GM21619 (cell line): ENCODE measurements around the gene CRBN.
A peak's percentile ranks its signal among the peaks of the same experiment; 100 is the strongest.

ENCODE experiments used
- ATAC-seq: cut with Tn5 transposase; IDR thresholded peaks from one replicate; pipeline ENCODE4 v1.9.1; 2021; ENCODE audit not compliant: unreplicated experiment

The CRBN gene

GRCh38 chr3:3179407-3180094 is at the start of gene CRBN:
TSS of gene CRBN (minus strand) at chr3:3179691. CDS start at chr3:3179687, 4 bp downstream.
- ATAC-seq: peak; percentile 99

GRCh38 chr3:3227640-3228039 is 48.1 kb upstream of the CRBN start:
- ATAC-seq: no peak

GRCh38 chr3:3221528-3221927 is 42.0 kb upstream of the CRBN start:
- ATAC-seq: no peak

GRCh38 chr3:3216401-3216800 is 36.9 kb upstream of the CRBN start:
- ATAC-seq: no peak

GRCh38 chr3:3212781-3213440 is 33.4 kb upstream of the CRBN start:
- no peak for ATAC-seq

- ATAC-seq: no peak
These were observed 30.2 kb upstream of the CRBN start for GRCh38 chr3:3209714-3210113.

- ATAC-seq: no peak
These were observed 29.6 kb upstream of the CRBN start for GRCh38 chr3:3209057-3209456.

- peak; percentile 94 for ATAC-seq
These were observed 22.1 kb upstream of the CRBN start for GRCh38 chr3:3201611-3202010.

- ATAC-seq: peak; percentile 57
These were observed 21.2 kb upstream of the CRBN start for GRCh38 chr3:3200632-3201212.

- no peak for ATAC-seq
These were observed 19.8 kb upstream of the CRBN start for GRCh38 chr3:3199306-3199705.

GRCh38 chr3:3196148-3196861 is 16.8 kb upstream of the CRBN start:
- no peak for ATAC-seq

- no peak for ATAC-seq
These were observed 15.4 kb upstream of the CRBN start for GRCh38 chr3:3194861-3195260.

- ATAC-seq: no peak
These were observed 12.8 kb upstream of the CRBN start for GRCh38 chr3:3192286-3192675.

- ATAC-seq: no peak
These were observed 12.3 kb upstream of the CRBN start for GRCh38 chr3:3191675-3192285.

- ATAC-seq: no peak
These were observed 10.5 kb upstream of the CRBN start for GRCh38 chr3:3189961-3190360.

GRCh38 chr3:3189102-3189727 is 9.7 kb upstream of the CRBN start:
- ATAC-seq: no peak

GRCh38 chr3:3184876-3185275 is 5.4 kb upstream of the CRBN start:
- no peak for ATAC-seq

GRCh38 chr3:3180456-3180855 is 965 bp upstream of the CRBN start:
- ATAC-seq: no peak

- no peak for ATAC-seq
These were observed 778 bp downstream of the CRBN start for GRCh38 chr3:3178498-3179328.
